ENCODE measurements around the gene FANCL.
"Not testable (repeated sequence)": the region's sequence is repeated elsewhere in the genome, so short reads cannot be mapped to it uniquely, and the experiment has no call there.

Gene FANCL

DNA sequence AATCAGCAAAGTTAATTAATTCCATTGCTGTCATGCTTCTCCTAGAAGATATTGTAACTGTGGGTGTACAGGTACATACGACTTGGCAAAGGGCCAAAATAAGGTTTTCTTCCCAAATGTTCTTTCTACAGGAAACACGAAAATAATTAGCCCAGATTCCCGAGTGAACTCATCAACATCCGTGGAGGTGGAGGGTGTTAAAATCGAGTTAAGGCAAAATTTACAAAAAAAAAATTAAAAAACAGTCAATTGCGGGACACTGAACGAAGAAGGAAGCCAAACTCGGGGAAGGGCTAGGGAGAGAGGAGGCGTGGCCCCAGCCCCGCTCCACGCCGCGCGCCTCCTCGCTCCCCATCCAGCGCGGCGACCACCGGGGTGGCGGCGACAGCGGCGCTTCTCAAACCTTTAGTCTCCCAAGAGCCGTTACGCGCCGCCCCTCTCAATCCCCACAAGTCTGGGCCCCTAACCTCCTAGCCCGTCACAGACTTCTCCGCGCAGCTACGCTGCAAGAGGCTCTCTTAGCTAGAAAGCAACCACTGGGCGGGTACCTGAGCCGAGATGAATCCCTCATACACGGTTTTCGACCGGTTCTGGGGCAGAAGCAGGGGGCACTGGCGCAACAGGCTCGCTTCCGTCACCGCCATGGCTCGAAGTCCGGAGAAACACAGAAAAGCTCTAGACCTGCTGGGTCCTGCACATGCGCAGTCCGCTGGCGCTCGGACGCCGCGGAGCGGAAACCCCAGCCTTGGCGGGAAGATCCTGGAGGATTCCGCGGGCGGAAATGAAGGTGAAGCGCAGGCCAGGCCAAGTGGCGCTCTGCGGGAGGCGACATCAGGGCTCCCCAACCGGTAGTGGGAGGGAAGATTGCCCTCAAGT lies at the start of gene FANCL:
FANCL (minus strand) TSS at position 656 of the 876 bp plus-strand sequence; CDS start at position 644, 12 bp downstream.
- DNase-seq (ENCODE audit: extremely low spot score, insufficient read length, low read depth) (peak; percentile 81), FAIRE-seq (peak; percentile 92)

DNA sequence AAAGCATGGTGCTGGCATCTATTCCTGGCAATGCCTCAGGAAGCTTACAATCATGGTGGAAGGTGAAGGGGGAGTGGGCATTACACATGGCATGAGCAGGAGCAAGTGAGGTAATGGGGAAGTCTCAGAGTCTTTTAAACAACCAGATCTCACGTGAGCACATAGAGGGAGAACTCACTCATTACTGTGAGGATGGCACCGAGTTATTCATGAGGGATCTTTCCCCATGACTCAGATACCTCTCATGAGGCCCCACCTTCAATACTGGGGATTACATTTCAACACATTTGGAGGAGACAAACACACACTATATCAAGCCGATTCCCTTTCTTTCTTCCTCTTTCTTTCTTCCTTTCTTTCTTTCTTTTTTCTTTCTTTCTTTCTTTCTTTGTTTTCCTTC lies 47.9 kb upstream of the FANCL start:
- FAIRE-seq: no peak
- no peak for DNase-seq (ENCODE audit: extremely low spot score, insufficient read length, low read depth)

- no peak for FAIRE-seq
- DNase-seq (ENCODE audit: extremely low spot score, insufficient read length, low read depth): no peak
These were observed 42.8 kb upstream of the FANCL start for GRCh38 chr2:58283931-58284330.

DNA sequence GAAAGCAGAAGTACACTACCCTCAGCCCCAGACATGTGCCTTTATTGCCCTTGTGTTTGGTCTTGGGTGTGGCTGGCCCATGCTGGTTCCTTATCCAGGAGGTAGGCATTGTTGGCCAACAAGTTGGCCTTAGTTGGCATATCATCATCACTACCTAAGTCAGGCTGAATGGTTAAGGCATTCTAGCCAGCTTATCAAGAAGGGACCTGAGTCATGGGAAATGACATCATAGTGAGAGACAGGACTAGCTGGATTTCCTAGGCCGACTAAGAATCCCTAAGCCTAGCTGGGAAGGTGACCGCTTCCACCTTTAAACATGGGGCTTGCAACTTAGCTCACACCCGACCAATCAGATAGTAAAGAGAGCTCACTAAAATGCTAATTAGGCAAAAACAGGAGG lies 34.0 kb upstream of the FANCL start:
- not testable (repeated sequence) for DNase-seq (ENCODE audit: extremely low spot score, insufficient read length, low read depth); FAIRE-seq

DNA sequence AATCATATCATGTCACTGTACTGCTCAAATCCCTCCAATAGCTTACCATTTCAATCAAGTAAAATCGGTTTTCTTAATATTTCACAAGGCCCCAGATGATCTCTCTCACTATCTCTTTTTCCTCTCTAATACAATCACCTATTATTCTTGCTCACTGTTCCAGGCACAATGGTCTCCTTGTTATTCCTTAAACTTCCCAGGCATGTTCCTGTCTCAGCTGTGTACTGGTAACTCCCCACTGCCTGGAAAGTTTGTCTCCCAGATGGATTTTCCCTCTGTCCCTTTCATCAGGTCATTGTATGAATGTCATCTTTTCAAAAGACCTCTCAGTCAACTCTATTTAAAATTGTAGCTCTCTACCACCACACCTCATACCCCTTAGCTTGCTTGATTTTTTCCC lies 30.7 kb upstream of the FANCL start:
- DNase-seq (ENCODE audit: extremely low spot score, insufficient read length, low read depth) (no peak), FAIRE-seq (no peak)

DNA sequence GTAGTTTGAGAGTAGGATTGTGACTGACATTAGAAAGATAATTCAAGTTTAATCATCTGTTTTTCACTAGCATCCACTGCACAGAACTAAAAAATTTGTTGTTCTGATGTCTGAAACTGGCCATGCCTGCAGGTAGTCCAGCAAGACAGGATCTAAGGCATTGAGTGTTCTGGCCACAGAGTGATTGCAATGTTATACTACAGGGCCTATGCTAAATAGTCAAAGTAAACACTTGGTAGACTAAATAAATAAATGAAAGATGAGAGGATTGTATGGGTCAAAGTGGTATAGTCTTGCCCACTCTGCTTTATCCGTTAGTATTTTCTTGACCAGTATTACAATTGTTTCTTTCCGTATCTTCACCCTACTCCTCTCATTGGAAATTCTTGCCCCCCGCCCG lies 27.6 kb upstream of the FANCL start:
- no peak for FAIRE-seq

DNA sequence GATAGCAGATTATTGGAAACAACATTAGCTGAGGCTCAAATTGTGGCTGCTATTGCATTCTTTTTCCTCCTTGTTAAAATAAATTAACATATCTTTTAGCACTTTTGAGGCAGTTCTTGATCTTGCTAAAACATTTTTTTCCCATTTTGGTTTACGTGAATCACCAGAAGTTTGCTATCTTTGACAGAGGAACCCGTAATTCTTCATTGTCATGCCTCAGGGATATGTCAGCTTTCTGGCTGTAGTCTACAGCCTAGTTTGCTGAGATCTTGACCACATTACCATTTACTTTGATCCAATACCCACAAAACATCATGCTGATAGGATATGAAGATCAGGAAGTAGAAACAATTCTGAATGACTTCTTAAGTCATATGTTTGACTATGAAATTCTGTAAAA lies 25.1 kb upstream of the FANCL start:
- DNase-seq (ENCODE audit: extremely low spot score, insufficient read length, low read depth): no peak
- FAIRE-seq: no peak

More for the DNA sequence above, 27.6 kb upstream of the FANCL start:
- DNase-seq (ENCODE audit: extremely low spot score, insufficient read length, low read depth): no peak

- DNase-seq (ENCODE audit: extremely low spot score, insufficient read length, low read depth) (no peak), FAIRE-seq (no peak)
These were observed 20.1 kb upstream of the FANCL start for GRCh38 chr2:58261209-58261608.

DNA sequence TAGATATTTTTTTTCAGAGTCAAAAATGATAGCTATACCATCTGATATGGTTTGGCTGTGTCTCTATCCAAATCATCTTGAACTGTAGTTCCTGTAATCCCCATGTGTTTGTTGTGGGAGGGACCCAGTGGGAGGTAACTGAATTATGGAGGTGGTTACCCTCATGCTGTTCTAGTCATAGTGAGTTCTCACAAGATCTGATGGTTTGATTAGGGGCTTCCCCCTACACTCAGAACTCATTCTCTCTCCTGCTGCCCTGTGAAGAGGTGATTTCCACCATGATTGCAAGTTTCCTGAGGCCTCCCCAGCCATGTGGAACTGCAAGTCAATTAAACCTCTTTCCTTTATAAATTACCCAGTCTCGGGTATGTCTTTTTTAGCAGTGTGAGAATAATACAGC lies 17.3 kb upstream of the FANCL start:
- DNase-seq (ENCODE audit: extremely low spot score, insufficient read length, low read depth); FAIRE-seq: not testable (repeated sequence)

GRCh38 chr2:58251331-58252201 lies 10.4 kb upstream of the FANCL start:
- not testable (repeated sequence) for DNase-seq (ENCODE audit: extremely low spot score, insufficient read length, low read depth); FAIRE-seq

DNA sequence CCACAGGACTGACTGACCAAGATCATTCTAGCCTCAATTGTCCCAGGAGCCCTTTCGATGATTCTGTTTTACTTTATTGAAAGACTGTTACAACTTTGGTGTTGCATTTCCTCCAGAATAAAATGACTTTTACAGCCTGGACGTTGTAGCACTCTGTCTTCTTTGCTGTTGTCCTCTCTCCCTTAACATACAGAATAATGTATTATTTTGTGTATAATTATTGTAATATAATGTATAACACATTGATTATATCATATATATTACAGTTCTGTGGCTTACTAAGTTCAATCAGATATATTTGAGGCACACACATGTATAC lies 380 bp upstream of the FANCL start:
- FAIRE-seq (no peak), DNase-seq (ENCODE audit: extremely low spot score, insufficient read length, low read depth) (no peak)

- peak; percentile 29 for FAIRE-seq
- DNase-seq (ENCODE audit: extremely low spot score, insufficient read length, low read depth): no peak
These were observed 1.7 kb downstream of the FANCL start for GRCh38 chr2:58239243-58239925.

DNA sequence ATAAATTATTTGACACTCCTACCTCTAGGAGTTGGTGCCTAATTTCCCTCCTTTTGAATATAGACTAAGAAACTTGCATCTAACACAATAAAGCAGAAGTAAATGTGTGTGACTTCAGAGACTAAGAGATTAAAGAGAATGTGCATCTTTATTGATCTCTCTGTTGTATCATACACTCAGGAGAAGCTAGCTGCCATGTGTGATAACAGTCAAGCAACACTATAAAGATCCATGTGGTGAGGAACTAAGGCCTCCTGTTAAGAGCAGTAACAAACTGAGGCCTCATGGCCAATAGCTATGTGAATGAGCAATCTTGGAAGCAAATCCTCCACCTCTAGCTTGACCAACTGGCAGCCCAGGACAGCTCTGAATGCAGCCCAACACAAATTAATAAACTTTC lies 3.4 kb downstream of the FANCL start:
- DNase-seq (ENCODE audit: extremely low spot score, insufficient read length, low read depth) (no peak), FAIRE-seq (peak; percentile 67)

DNA sequence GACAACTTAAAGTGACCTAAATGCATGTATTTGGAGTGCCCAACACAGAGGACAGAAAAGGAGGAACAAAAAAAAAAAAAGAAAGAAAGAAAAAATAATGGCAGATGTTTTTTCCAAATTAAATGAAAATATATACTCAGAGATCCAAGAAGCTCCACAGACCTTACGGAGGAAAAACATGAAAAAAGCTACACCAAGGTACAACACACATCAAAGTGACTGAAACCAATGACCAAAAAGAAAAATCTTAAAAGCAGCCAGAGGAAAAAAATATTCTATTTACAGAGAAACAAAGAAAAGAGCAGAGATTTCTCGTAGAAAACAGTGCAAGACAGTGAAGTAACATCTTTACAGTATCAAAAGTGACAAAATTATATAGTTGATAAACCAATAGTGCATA lies 5.1 kb downstream of the FANCL start:
- DNase-seq (ENCODE audit: extremely low spot score, insufficient read length, low read depth) (no peak), FAIRE-seq (peak; percentile 21)

DNA sequence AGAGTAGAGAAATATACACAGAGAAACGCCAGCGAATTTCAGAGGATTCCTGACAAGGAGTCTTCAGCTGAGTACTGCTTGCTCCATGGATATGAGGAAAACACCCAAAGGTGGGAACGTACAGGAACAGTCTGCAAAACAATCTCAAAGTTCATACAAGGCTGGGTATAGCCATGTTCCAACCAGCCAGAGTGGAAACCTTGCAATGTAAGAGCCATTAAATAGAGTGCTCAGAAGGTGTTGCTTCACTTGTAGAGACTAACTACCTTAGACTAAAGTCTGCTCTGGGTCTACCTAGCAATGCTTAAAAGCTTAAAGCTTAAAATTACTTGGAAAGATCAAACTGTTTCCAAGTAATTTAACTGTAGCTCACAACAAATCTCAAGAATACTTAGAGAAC lies 6.0 kb downstream of the FANCL start:
- FAIRE-seq (no peak), DNase-seq (ENCODE audit: extremely low spot score, insufficient read length, low read depth) (no peak)

- DNase-seq (ENCODE audit: extremely low spot score, insufficient read length, low read depth) (no peak), FAIRE-seq (no peak)
These were observed 12.8 kb downstream of the FANCL start for GRCh38 chr2:58228299-58228698.

GRCh38 chr2:58227171-58227917 lies 13.8 kb downstream of the FANCL start:
- DNase-seq (ENCODE audit: extremely low spot score, insufficient read length, low read depth): no peak
- FAIRE-seq: no peak

DNA sequence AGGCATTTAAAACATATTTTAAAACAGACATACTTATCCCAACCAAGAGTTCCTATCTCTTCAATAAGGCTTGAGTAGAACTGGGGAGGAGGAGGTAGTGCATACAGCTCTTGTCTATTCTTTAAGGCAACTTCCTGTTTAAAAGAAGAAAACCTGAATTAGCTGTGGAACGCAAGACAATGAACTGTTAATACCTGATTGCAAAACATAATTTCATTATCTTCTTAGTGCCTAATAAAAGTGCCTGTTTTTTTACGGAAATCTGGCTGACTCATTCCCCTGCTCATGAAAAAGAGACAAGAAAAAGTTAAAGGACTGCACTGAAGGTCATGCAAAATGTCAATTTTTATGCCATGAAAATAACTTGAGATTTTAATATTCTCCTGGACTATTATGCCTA lies 19.2 kb downstream of the FANCL start:
- no peak for DNase-seq (ENCODE audit: extremely low spot score, insufficient read length, low read depth)
- no peak for FAIRE-seq

- no peak for FAIRE-seq
- no peak for DNase-seq (ENCODE audit: extremely low spot score, insufficient read length, low read depth)
These were observed 25.7 kb downstream of the FANCL start for GRCh38 chr2:58215429-58215828.

All from GM18507 (cell line).